ELR (cell line): ENCODE data around the gene IQGAP1.
"Not testable (repeated sequence)": the region's sequence is repeated elsewhere in the genome, so short reads cannot be mapped to it uniquely, and the experiment has no call there.

Experiments used
- DNase-seq: peaks from one replicate; pipeline ENCODE4 v3.0.0-alpha.2; 2015; ENCODE audit warnings: low read depth

Gene IQGAP1

DNA sequence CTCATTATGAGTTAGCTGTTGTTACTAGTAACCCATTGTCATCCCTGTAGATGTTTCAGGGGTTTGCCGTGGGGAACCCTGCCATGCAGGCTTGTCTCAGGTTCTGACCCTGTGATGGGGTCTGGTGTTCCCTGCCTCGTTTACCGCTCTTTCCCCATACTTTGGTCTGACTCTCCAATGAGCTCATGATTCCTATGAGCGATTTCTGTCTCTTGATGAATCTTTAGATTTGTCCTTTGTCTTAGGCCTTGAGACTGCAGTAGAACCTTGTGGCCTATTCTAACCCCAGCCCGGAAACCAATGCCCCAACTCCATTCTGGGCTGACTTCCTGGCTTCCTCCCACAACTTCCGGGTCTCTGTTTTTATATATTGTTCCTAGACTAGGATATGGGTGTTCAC, 11.3 kb upstream of the IQGAP1 start:
- DNase-seq, result no peak

DNA sequence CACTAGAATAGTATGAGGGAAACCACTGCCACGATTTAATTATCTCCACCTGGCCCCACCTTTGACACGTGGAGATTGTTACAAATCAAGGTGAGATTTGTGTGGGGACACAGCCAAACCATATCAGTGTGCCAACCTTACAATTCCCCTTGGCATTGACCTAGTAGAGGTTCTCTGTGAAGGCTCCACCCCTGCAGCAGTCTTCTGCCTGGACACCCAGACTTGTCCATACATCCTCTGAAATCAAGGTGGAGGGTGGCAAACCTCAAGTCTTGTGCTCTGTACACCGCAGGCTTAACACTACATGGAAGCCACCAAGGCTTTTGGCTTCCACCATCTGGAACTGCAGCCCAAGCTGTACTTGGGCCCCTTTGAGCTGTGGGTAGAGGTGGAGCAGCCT, 8.8 kb upstream of the IQGAP1 start:
- no peak for DNase-seq

DNA sequence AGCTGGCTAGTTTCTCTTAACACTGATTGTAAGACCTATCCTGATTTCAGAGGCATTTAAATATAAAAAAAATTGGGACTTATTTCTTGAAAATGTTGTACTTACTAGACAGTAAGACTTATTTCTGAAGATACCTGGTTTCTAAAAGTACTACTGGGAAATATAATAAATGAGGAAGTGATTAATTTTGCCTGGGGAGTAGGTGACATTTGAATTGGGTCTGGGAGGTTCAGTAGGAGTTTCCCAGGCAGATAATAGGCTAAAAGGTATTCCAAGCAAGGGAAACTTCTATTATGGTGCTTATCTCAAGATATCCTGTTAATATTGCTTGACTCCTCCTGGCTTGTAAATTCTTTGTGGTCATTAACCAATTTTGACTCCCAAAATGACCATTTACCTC, 6.5 kb upstream of the IQGAP1 start:
- no peak for DNase-seq

DNA sequence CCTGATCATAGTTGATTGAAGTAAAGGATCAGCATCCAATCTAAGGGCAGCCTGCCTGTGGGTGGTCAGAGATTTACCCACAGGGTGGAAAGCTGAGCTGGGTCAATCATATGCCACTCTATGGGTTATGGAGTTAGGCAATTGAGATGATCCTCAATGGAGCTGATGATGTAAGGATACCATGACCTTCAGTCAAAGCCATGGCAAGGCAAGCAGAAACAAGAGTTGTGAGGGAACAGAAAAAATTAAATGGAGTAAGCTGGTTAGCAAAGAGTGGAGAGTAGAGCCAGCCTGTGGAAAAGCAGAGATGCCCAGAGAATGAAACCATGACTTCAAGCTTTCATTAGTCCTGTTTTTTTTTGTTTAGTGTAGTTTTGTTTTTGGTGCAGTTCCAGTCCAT, 5.7 kb upstream of the IQGAP1 start:
- DNase-seq, result no peak

- no peak for DNase-seq
Measured at GRCh38 chr15:90386221-90386620, 1.8 kb upstream of the IQGAP1 start.

GRCh38 chr15:90388462-90389380, 679 bp downstream of the IQGAP1 start:
- DNase-seq, result peak; percentile 81

DNA sequence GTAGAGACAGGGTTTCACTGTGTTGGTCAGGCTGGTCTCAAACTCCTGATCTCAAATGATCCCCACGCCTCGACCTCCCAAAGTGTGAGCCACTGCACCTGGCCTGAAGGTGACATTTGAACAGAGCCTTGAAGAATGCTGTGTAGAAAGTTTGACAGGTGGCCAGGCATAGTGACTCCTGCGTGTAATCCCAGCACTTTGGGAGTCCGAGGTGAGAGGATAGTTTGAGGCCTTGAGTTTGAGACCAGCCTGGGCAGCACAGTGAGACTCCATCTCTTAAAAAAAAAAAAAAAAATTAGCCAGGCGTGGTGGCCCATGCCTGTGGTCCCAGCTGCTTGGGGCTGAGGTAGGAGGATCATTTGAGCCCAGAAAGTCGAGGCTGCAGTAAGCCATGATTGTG, 1.5 kb downstream of the IQGAP1 start:
- DNase-seq, result no peak

GRCh38 chr15:90393040-90393439, 5.0 kb downstream of the IQGAP1 start:
- no peak for DNase-seq

GRCh38 chr15:90394074-90394473, 6.0 kb downstream of the IQGAP1 start:
- DNase-seq, result no peak

GRCh38 chr15:90394748-90395442, 6.9 kb downstream of the IQGAP1 start:
- no peak for DNase-seq

- no peak for DNase-seq
Measured at GRCh38 chr15:90396321-90396720, 8.3 kb downstream of the IQGAP1 start.

DNA sequence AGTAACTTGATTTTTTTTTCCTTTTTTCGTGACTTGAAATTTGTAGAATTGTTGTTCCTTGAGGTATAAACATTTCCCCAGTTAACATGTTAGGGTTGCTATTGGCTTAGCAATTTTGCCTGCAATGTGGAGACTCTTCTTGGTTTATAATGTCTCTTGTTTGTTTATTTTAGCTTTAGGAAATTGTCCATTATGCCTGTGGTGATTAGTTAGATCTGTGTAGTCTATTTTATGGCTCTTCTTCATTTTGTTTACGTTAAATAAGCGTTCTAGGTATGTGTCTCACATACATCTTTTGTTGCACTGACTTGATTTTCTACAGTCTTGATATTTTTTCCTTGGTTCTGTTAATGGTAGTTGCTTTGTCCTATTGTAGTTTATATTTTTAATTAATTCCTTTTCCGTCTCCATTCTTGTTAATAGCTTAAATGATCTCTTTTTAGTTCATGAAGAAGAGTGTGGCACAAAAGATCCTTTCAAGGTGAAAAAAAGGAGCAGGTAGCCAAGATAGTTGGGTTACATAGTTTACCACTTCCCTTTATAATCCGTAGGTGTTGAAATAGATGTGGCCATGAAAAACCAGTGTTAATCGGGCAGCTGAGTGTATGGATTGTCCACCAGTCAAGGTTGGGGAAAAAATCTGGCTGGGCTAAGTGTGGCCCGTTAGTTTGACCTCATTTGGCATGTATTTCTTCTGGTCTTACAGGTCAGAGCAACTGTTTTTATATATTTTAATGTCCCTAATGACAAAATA, 12.1 kb downstream of the IQGAP1 start:
- DNase-seq, result peak; percentile 36

DNA sequence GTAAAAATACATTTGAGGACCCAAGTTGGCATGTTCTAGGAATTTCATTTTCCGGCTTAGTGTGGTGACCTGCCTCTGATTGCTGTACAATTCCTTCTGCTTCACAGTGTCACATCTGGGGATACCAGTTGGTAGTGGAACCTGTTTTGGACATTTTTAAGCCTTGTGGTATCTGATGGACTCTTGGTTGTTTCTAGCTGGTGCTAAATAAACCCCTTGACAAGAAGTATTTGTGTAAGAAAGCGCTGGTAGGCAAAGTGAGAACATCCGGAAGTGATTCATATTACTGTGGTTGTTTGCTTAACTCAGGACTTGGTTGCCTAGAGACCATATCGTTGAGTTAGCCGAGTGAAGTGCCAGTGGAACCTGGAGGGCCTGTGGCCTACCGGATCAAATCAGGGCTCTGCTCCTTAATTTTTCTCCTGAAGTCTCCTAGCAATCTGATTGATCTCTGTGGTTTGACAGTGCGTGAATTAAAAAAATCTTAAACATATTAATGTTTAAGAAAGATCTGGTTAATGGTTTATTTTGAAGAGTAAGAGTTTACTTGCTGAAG, 12.8 kb downstream of the IQGAP1 start:
- DNase-seq, result peak; percentile 95

GRCh38 chr15:90401495-90401894, 13.5 kb downstream of the IQGAP1 start:
- DNase-seq, result no peak

- peak; percentile 84 for DNase-seq
Measured at GRCh38 chr15:90402223-90402622, 14.2 kb downstream of the IQGAP1 start.

GRCh38 chr15:90402767-90403166, 14.7 kb downstream of the IQGAP1 start:
- DNase-seq, result peak; percentile 10

- DNase-seq, result no peak
Measured at GRCh38 chr15:90405055-90405607, 17.1 kb downstream of the IQGAP1 start.

- no peak for DNase-seq
Measured at GRCh38 chr15:90407336-90407735, 19.3 kb downstream of the IQGAP1 start.

GRCh38 chr15:90407871-90408317, 19.9 kb downstream of the IQGAP1 start:
- no peak for DNase-seq

DNA sequence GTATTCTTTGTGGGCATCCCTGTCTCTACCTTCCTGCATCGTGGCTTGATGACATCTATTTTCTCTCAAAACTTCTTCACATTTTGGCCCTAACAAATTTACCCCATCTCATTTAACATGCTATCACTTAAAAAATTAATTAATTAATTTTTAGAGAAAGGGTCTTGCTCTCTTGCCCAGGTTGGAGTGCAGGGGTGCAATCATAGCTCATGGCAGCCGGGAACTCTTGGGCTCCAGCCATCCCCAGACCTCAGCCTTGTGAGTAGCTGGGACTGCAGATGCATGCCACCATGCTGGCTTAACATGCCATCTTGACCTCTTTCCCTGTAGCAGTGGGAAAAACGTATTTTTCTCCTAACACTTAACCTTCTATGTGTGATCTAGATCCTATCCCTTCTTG, 20.6 kb downstream of the IQGAP1 start:
- no peak for DNase-seq

DNA sequence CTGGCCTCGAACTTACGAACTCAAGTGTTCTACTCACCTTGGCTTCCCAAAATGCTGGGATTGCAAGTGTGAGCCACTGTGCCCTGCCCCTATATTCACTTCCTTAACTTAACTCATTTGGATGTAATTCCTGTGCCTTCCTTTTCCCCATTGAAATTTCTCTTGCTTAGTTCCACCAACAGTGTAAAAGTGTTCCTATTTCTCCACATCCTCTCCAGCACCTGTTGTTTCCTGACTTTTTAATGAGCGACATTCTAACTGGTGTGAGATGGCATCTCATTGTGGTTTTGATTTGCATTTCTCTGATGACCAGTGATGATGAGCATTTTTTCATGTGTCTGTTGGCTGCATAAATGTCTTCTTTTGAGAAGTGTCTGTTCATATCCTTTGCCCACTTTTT, 21.5 kb downstream of the IQGAP1 start:
- DNase-seq, result not testable (repeated sequence)

DNA sequence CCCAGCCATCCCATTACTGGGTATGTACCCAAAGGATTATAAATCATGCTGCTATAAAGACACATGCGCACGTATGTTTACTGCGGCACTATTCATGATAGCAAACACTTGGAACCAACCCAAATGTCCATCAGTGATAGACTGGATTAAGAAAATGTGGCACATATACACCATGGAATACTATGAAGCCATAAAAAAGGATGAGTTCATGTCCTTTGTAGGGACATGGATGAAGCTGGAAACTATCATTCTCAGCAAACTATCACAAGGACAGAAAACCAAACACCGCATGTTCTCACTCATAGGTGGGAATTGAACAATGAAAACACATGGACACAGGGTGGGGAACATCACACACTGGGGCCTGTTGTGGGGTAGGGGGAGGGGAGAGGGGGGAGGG, 22.3 kb downstream of the IQGAP1 start:
- not testable (repeated sequence) for DNase-seq
